Measurements from ENCODE around the gene GRID1. TPM values are rescaled to one million over a fixed set of nuclear protein-coding genes. Genes with fewer than 3 reads are reported as not detected.

Gene GRID1
- total RNA-seq, 1 donor from 2014 or later = 1.4 TPM

- no peak for DNase-seq
These were observed 12.8 kb downstream of the GRID1 start for GRCh38 chr10:86353506-86354485.

GRCh38 chr10:86350897-86351296 lies 15.7 kb downstream of the GRID1 start:
- DNase-seq = no peak

- DNase-seq = no peak
These were observed 16.5 kb downstream of the GRID1 start for GRCh38 chr10:86349940-86350630.

GRCh38 chr10:86349474-86349873 lies 17.1 kb downstream of the GRID1 start:
- DNase-seq = peak; percentile 31

GRCh38 chr10:86348321-86349210 lies 18.0 kb downstream of the GRID1 start:
- DNase-seq = no peak

DNA sequence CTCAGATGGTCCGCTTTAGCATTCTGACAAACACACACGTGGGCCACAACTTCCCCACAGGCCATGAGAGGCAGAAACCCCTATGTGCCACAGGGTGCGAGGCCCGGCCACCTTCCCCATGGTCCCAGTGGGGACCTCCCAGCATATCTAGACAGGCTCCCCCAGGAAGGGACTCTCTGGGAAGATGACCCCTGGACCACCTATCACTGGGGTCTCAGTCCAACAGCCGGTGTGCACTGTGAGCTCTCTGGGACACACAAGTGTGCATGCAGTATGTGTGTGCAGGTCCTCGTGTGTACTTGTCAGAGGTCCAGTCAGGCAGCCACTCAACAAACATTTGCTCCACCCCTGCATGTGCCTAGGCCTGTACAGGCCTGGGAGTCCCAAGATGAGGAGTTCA lies 18.7 kb downstream of the GRID1 start:
- no peak for DNase-seq

DNA sequence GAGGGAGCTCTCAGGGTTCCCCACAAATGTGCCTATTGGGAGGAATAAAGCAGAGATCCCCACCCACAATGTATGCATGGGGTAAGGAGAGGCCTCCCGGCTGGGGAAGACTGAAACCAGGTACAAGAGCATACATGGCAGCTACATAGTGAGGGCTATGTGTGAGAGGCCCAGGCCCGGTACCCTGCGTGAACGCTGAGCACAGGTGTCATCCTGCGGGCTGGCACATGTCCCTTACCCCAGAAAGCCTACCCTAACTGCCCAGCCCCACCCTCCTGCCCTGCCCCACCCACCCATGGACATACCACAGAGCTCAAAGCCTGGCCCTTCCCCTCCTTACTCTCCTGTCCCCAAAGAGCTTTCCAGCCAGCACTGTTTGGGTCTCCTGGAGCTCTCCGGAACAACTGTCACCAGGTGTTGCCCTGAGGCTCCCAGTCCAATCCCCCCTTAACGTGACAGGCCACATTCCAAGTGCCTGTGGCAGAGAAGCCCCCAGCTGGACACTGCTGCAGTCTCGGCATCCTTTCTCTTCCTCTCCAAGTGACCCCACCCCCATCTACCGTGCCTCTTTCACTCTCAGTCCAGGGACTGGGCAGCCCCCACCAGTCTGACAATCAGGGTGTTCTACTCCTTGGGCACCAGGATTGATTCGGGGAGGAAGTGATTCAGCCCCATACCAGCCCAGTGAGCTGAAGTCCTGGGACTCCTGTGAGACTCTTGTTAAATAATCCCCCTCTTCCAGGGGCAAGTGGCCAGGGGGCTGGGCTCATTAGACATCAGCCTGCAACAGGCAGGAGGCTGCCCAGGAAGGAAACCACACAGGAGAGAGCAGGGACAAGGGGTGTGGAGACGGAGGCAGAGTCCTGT lies 19.6 kb downstream of the GRID1 start:
- no peak for DNase-seq

GRCh38 chr10:86345859-86346798 lies 20.5 kb downstream of the GRID1 start:
- DNase-seq = peak; percentile 18

- DNase-seq = no peak
These were observed 21.2 kb downstream of the GRID1 start for GRCh38 chr10:86345296-86345858.

GRCh38 chr10:86344714-86345161 lies 21.9 kb downstream of the GRID1 start:
- no peak for DNase-seq

- no peak for DNase-seq
These were observed 22.3 kb downstream of the GRID1 start for GRCh38 chr10:86344281-86344680.

DNA sequence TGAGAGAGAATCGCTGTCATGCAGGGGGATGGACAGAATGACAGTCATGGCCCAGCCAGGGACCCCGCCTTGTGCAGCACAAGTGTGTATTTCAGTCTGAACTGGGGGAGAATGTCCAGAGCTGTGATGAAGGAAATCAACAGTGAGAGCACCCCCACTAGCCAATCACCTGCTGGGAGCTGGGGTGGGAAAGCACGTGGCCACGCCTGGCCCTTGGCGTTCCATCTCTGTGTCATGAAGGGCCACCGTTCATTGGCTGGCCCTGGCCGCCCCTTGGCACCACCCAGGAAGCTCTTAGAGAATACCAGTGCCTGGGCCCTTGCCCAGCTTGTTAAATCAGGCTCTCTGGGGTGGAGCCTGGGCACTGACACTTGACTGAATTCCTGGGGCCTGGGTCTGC lies 22.8 kb downstream of the GRID1 start:
- DNase-seq = no peak

DNA sequence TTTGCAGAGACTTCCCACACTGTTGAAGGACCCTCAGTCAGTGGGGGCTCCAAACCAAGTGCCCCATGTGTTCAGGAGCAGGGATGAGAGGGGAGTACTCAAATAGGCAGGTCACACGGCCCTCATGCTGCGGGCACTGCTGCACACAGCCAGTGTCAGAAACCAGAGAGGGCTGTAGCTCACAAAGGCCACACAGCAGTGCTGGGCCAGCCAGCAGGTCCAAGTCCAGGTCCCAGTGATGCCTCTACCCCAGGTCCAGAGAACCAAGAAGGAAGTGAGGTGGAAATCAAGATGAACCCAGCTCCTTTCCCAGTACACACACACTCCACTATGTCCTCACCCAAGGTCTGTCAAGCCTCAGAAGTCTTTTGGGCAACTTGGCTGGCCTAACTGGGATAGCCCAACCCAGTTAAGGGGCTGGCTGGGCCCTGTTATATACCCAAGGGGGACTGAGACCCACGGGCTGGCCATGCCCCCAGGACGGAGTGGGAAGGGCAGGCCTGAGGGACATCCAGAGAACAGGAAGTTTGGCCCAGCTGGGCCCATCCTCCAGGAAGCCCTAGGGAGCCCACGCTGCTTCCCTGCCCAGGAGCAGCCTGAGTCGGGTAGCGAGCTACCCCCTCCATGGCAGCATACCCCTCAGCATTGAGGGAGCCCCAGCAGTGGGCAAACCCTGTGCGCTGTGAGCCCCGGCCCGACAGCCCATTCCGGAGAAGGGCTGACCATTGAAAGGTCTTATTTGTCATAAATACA lies 24.3 kb downstream of the GRID1 start:
- no peak for DNase-seq

DNA sequence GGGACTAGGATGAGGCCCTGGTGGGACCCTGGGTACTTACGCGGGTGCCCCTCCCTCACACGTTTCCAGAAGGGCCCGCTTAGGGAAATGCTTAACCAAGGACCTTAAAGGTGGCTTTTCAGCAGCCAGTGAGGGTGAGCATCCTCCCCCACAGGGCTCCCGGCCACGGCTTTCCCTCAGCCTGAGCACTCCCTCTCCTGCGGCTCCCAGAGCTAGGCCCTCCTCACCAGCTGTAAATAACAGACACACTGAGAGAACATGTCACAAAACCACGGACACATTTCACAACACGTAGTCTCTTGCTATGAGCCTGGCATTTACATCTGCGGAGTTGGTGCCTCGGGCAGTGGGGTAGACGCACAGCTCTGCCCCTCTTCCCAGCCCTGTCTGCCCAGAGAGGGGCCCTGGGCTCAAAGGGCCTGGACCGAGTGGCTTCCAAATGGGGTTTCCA lies 25.2 kb downstream of the GRID1 start:
- DNase-seq = no peak

GRCh38 chr10:86340991-86341260 lies 25.7 kb downstream of the GRID1 start:
- DNase-seq = no peak

GRCh38 chr10:86340176-86340990 lies 26.2 kb downstream of the GRID1 start:
- no peak for DNase-seq

DNA sequence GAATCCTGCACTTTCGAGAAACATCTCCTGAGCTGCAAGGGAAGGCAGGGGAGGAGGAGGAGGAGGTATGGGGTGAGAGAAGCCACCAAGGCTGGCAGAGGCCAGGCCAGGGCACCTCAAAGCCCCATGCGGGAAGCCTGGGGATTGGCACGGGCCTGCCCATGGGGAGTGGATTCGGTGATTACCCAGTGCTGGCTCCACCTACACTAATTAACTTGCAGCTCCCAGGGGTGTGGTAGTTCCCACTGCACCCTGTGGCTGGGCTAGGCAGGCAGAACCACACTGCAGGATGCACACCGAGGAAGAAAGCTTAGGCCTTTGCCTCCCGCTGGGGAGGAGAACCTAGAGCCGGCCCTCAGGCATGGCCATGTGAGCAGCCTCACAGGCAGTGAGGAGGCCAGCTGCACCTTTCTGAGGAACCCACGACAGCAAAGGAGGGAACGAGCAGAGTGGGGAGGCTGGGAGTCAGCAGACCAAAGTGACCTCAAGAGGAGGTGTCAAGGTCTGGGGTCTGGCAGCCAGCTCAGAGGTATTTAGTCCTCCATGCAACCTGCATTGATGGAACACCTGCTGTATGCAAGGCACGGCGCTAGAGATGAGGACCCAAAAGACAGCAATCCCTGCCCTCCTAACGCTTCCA lies 27.2 kb downstream of the GRID1 start:
- DNase-seq = no peak

DNA sequence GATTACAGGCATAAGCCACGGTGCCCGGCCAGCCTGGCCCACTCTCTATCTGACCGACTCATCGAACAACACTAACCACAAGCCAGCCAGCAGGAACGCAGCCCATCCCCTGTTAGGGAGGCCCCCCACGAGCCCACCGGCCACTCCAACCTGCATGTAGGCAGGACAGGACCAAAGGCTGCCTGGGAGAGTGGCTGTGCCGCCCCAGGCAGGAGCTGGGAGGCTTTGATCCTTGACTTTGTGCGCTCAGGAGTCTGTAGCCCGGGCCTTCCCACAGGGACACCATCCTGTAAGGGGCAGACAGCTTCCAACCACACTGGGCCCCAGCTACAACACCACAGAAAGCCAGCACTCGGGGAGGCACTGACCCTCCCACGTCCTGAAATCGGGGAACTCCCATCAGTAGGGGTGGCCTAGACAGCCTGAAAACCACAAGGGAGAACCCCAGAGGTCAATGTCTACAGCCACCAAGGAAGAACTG lies 29.4 kb downstream of the GRID1 start:
- no peak for DNase-seq
